HG03342 (cell line): Measurements from ENCODE around the gene C19orf47.
"Not testable (repeated sequence)": the region's sequence is repeated elsewhere in the genome, so short reads cannot be mapped to it uniquely, and the experiment has no call there.

ENCODE experiments used
- ATAC-seq: cut with Tn5 transposase; IDR thresholded peaks from one replicate; pipeline ENCODE4 v1.9.1; 2021; ENCODE audit warnings: mild to moderate bottlenecking, moderate library complexity; ENCODE audit not compliant: unreplicated experiment

Gene C19orf47

GRCh38 chr19:40377876-40378385 is 29.7 kb upstream of the C19orf47 start:
- no peak for ATAC-seq

- ATAC-seq: no peak
Observed at GRCh38 chr19:40376286-40376862, 28.2 kb upstream of the C19orf47 start.

DNA sequence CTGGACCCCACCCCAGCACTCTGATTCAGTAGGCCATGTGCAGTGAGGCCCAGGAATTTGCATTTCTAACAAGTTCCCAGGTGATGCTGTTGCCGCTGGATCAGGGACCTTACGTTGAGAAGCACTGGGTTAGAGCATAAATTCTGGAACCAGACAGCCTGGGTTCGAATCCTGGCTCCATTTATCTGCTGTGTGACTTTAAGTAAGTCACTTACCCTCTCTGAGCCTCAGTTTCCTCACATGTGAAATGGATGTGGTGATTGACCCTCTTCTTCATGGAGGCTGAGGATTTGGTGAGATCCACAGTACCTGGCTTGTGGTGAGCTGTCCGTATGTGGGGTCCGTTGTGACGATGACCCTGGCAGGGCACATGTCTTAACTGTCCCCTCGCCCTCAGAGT is 25.9 kb upstream of the C19orf47 start:
- ATAC-seq: no peak

DNA sequence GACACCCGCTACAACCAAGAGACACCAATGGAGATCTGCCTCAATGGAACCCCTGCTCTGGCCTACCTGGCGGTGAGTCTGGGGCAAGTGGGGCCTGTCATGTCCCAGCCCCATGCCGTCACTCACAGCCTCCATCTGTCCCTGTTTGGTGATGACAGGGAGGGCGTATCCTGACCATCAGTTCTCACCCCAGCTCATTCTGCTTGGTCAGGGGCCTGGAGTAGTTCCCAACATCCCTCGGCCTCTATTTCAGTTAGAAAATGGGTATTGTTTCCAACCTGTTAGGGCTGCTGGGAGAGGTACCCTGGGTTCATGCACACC is 23.6 kb upstream of the C19orf47 start:
- ATAC-seq: no peak

- ATAC-seq: no peak
Observed at GRCh38 chr19:40370997-40371801, 23.0 kb upstream of the C19orf47 start.

DNA sequence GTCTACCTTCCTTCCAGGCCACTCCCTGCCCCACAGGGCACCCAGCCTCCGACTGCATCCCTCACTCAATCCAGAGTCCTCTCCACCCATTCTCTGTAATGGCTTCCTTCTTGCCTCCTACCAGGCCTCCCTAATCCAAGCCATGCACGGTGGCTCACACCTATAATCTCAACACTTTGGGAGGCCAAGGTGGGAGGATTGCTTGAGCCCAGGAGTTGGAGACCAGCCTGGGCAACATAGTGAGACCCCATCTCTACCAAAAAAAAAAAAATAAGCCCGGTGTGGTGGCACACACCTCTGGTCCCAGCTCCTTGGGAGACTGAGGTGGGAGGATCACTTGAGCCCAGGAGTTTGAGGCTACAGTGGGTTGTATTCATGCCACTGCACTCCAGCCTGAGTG is 22.1 kb upstream of the C19orf47 start:
- ATAC-seq: not testable (repeated sequence)

DNA sequence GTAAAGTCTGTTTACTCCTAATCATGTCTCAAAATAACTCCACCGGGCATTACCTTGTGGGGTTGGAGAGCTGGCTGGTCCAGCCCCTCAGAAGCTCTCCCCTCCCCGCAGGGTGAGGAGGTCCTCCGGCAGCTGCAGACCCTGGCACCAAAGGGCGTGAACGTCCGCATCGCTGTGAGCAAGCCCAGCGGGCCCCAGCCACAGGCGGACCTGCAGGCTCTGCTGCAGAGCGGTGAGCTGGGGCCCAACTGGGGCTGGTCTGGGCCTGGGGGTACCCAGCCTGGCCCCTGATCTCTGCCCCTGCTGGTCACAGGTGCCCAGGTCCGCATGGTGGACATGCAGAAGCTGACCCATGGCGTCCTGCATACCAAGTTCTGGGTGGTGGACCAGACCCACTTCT is 21.6 kb upstream of the C19orf47 start:
- ATAC-seq: no peak

- no peak for ATAC-seq
Observed at GRCh38 chr19:40367577-40368434, 19.6 kb upstream of the C19orf47 start.

DNA sequence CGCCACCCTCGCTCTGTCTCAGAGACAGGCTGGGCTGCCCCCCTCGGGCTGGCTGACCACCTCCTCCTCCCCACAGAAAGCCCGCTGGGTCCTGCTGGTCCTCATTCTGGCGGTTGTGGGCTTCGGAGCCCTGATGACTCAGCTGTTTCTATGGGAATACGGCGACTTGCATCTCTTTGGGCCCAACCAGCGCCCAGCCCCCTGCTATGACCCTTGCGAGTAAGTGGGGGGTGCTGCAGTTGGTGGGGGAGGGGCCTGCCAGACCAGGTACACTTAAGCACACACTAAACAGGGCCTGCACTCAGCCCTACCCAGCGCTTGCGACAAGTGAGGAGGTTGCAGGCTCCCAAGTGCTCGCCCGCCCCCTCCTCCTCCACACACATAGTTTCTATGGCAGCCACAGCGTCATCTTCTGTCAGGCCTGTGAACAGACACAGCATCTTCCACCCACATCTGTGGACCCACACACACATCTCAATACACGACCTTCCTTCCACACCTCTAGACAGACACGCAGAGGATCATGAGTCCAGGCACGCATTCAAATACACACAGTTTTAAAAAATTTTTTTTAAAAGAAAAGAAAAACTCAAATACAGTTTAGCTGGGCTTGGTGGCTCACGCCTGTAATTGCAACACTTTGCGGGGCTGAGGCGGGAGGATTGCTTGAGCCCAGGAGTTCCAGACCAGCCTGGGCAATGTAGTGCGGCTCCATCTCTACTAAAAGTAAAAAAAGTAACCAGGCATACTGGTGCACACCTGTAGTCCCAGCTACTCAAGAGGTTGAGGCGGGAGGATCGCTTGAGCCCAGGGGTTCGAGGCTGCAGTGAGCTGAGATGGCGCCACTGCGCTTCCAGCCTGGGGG is 18.7 kb upstream of the C19orf47 start:
- no peak for ATAC-seq

DNA sequence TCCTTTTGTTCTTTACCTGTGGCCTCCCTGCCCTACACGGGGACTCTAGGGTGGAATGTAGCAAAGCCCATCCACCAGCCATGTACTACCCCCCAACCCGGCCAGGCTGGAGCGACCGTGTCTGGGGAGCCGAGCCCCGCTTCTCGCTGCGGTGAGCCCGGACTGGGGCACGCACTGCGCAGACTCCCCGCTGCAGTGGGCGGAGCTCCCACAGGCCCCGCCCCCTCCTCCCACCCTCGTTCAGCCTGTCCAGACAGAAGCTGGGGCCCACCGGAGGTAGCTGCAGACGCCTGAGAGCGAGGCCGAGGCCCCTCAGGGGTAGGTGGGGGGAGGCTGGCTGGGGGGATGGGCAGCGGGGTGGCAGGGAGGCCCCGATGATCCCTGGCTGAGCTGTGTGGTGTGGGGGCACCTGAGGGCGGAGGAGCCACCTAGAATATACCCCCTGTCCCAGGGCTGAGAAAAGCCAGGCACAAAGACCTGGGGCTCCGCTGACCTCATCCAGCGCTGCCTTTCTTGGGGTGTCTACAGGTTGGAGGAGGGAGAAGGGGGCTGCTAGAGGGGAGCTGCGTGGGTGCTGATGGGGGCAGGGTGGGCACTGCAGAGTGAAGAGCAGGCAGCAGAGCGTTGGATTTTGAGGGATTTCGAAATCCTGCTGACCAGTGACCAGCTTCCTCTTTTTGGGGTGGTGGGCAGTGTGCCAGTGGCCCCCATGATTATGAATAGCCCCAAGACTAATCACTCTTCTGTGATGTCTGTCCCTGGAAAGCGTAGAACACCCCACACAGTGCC is 17.6 kb upstream of the C19orf47 start:
- ATAC-seq: no peak

DNA sequence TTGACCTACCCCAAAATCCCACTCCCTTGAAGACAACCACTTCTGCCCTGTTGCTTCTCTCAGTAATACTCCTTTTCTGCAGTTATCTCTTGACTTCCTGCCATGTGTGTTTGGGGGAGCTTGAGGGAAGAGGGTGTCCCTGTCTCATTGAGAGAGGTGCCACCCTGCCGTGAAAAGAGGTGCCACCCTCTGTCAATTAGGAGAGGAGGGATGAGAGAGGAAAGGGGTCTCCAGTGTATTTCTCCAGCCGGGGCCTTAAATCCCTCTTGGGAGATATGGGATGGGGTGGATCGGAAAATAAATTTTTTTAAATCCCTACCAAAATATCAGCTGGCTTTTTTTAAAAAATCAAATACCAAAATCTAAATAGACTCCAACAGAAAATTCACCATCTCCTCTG is 16.8 kb upstream of the C19orf47 start:
- ATAC-seq: no peak

- no peak for ATAC-seq
Observed at GRCh38 chr19:40363069-40363468, 14.9 kb upstream of the C19orf47 start.

GRCh38 chr19:40362160-40362559 is 14.0 kb upstream of the C19orf47 start:
- ATAC-seq: no peak

DNA sequence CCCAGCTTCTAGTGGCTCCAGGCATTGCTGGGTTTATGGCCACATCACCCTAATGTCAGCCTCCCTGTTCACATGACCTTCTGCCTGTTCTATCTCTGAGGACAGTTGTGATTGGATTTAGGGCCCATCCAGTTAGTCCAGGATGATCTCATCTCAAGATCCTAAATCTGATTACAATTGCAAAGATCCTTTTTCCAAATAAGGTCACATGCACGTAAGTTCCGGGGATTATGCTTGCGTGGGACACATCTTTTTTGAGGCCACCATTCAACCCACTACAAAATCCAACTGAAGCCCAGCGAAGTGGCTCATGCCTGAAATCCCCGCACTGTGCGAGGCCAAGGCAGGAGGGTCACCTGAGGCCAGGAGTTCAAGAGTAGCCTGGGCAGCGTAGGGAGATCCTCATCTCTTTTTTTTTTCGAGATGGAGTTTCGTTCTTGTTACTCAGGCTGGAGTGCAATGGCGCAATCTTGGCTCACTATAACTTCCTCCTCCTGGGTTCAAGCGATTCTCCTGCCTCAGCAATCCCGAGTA is 12.6 kb upstream of the C19orf47 start:
- ATAC-seq: no peak

DNA sequence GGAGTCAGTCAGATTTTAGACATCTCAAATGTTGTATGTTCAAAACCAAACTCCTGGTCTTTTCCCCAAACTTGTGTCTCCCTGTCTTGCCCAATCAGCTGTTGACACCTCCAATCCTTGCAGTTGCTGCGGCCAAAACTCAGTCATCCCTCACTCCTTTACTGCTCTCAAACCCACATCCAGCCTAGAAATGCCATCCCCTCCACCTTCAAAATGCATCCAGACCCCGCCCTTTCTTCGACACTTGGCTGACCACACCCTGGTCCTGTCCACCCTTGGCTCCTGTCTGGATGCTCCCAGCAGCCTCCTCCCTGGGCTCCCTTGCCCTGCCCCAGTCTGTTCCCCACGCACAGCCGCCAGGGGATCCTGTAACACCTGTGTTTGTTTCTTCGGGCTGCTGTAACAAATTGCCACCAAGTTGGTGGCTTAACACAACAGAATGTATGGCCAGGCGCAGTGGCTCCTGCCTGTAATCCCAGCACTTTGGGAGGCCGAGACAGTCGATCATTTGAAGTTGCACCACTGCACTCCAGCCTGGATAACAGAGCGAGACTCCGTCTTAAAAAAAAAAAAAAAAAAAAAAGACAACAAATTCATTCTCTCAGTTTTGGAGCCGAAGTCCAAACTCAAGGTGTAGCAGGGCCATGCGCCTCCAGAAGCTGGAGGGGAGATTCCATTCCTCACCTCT is 12.0 kb upstream of the C19orf47 start:
- ATAC-seq: no peak

DNA sequence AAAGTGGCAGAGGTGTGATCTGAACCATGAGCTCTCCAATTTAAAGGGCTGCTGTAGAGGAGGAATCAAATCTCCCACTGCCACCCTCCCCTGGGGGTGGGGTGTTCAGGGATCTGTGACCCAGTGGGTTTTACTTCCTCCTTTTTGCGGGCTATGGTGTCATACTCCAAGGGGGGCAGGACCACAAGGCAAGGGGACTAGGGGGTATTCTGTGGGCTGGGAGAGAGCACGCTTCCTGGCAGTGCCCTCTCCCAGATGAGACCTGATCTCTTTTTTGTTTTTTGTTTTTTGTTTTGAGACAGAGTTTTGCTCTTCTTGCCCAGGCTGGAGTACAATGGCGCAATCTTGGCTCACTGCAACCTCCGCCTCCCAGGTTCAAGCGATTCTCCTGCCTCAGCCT is 10.6 kb upstream of the C19orf47 start:
- no peak for ATAC-seq

DNA sequence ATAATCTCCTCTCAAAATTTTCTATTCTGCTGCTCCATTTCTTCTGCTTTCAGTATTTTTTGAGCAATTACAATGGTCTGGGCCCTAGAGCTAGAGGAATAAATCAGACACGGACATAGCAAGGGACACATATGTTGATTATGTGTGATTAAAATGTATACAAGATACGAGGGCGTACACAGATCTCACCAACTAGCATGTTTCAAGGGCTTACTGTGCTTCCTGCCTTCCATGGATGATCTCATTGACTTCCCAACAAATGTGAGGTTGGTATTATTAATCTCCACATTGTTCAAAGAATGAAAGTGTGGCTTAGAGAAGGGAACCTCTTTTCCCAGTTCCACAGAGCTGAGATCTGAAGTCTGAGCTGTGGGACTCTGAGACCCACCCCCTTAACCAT is 9.4 kb upstream of the C19orf47 start:
- no peak for ATAC-seq

DNA sequence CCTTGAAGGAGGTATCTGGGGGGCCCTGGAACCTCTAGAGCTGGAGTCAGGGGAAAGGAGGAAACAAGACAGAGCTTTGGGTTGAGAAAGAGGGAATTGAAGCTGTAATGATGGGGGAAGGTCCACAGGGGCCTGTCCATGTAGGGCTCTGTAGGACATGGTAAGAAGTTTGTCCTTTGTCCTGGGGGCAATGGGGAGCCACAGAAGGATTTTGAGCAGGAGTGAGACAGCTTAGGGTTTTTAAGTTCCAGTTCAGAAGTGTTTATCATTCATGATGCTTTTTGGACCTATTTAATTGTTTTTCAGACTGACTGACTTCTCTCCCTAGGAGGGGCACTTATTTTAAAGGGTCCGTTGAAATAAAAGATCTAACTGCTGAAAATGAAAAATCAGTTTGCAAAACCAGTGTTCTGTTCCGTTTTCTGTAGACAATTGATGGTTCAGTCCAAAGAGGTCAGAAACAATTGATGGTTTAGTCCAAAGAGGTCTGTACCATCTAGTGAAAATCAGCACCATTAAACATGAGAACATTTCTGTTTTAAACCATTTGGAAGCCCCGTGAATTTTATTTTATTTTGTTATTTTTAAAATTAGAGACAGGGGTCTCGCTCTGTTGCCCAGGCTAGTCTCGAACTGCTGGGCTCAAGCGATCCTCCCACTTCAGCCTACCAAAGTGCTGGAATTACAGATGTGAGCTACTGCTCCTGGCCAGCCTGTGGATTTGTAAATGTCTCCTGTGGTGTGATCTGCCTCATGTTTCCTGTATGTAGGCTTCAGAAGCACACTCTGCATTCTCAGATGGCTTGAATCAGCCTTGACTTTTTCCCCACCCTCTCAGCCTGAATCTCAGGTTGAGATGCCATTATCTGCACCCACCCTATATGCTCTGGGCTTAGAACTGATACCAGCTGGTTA is 8.7 kb upstream of the C19orf47 start:
- ATAC-seq: no peak
